ENCODE measurements around the gene SLC25A14.

Gene SLC25A14

GRCh38 chrX:130414800-130415199 is 75.1 kb downstream of the SLC25A14 start:
- Histone ChIP-seq H3K4me3 (ENCODE audit: low read depth in 1 of 2, low read length in 2 of 2) (no peak overlapping the region), H3K36me3 (ENCODE audit: control insufficient read depth in 1 of 2, insufficient read depth in 2 of 2, low read length in 2 of 2) (peaks cover 4 to 21% of the 10 kb centered on the region in 2 donors), H3K4me1 (ENCODE audit: control insufficient read depth in 1 of 2, insufficient read depth in 2 of 2, low read length in 2 of 2) (no peaks in the 10 kb centered on the region), H3K9ac (ENCODE audit: low read depth in 1 of 2, low read length in 2 of 2) (no peak overlapping the region), H3K27me3 (ENCODE audit: control insufficient read depth in 1 of 2, insufficient read depth in 2 of 2, low read length in 2 of 2) (no peaks in the 10 kb centered on the region), H3K9me3 (ENCODE audit: control insufficient read depth in 1 of 2, low read length in 2 of 2) (no peaks in the 10 kb centered on the region), H3K27ac (ENCODE audit: low read depth, low read length) (no peak overlapping the region)

GRCh38 chrX:130415201-130415600 is 75.5 kb downstream of the SLC25A14 start:
- H3K4me3 ChIP-seq (ENCODE audit: low read depth in 1 of 2, low read length in 2 of 2) = no peak overlapping the region
- H3K4me1 ChIP-seq (ENCODE audit: control insufficient read depth in 1 of 2, insufficient read depth in 2 of 2, low read length in 2 of 2) = no peaks in the 10 kb centered on the region
- no peaks in the 10 kb centered on the region for H3K27me3 ChIP-seq (ENCODE audit: control insufficient read depth in 1 of 2, insufficient read depth in 2 of 2, low read length in 2 of 2)
- peaks cover 4 to 17% of the 10 kb centered on the region in 2 donors for H3K36me3 ChIP-seq (ENCODE audit: control insufficient read depth in 1 of 2, insufficient read depth in 2 of 2, low read length in 2 of 2)
- no peaks in the 10 kb centered on the region for H3K9me3 ChIP-seq (ENCODE audit: control insufficient read depth in 1 of 2, low read length in 2 of 2)
- H3K9ac ChIP-seq (ENCODE audit: low read depth in 1 of 2, low read length in 2 of 2) = no peak overlapping the region
- H3K27ac ChIP-seq (ENCODE audit: low read depth, low read length) = no peak overlapping the region

- Histone ChIP-seq H3K4me1 (ENCODE audit: control insufficient read depth in 1 of 2, insufficient read depth in 2 of 2, low read length in 2 of 2) (no peaks in the 10 kb centered on the region), H3K27ac (ENCODE audit: low read depth, low read length) (no peak overlapping the region), H3K9ac (ENCODE audit: low read depth in 1 of 2, low read length in 2 of 2) (no peak overlapping the region), H3K9me3 (ENCODE audit: control insufficient read depth in 1 of 2, low read length in 2 of 2) (no peaks in the 10 kb centered on the region), H3K4me3 (ENCODE audit: low read depth in 1 of 2, low read length in 2 of 2) (no peak overlapping the region), H3K36me3 (ENCODE audit: control insufficient read depth in 1 of 2, insufficient read depth in 2 of 2, low read length in 2 of 2) (peaks cover 4 to 5% of the 10 kb centered on the region in 2 donors), H3K27me3 (ENCODE audit: control insufficient read depth in 1 of 2, insufficient read depth in 2 of 2, low read length in 2 of 2) (no peaks in the 10 kb centered on the region)
These were observed 77.1 kb downstream of the SLC25A14 start for GRCh38 chrX:130416785-130417184.

- H3K27me3 ChIP-seq (ENCODE audit: control insufficient read depth in 1 of 2, insufficient read depth in 2 of 2, low read length in 2 of 2) = no peaks in the 10 kb centered on the region
- no peaks in the 10 kb centered on the region for H3K4me1 ChIP-seq (ENCODE audit: control insufficient read depth in 1 of 2, insufficient read depth in 2 of 2, low read length in 2 of 2)
- H3K36me3 ChIP-seq (ENCODE audit: control insufficient read depth in 1 of 2, insufficient read depth in 2 of 2, low read length in 2 of 2) = peaks cover 4% of the 10 kb centered on the region in 2 donors
- H3K27ac ChIP-seq (ENCODE audit: low read depth, low read length) = no peak overlapping the region
- no peak overlapping the region for H3K9ac ChIP-seq (ENCODE audit: low read depth in 1 of 2, low read length in 2 of 2)
- no peak overlapping the region for H3K4me3 ChIP-seq (ENCODE audit: low read depth in 1 of 2, low read length in 2 of 2)
- H3K9me3 ChIP-seq (ENCODE audit: control insufficient read depth in 1 of 2, low read length in 2 of 2) = no peaks in the 10 kb centered on the region
These were observed 78.3 kb downstream of the SLC25A14 start for GRCh38 chrX:130418066-130418465.

- Histone ChIP-seq H3K27me3 (ENCODE audit: control insufficient read depth in 1 of 2, insufficient read depth in 2 of 2, low read length in 2 of 2) (no peaks in the 10 kb centered on the region), H3K4me1 (ENCODE audit: control insufficient read depth in 1 of 2, insufficient read depth in 2 of 2, low read length in 2 of 2) (no peaks in the 10 kb centered on the region), H3K9me3 (ENCODE audit: control insufficient read depth in 1 of 2, low read length in 2 of 2) (no peaks in the 10 kb centered on the region), H3K4me3 (ENCODE audit: low read depth in 1 of 2, low read length in 2 of 2) (no peak overlapping the region), H3K27ac (ENCODE audit: low read depth, low read length) (no peak overlapping the region), H3K36me3 (ENCODE audit: control insufficient read depth in 1 of 2, insufficient read depth in 2 of 2, low read length in 2 of 2) (peaks cover 4% of the 10 kb centered on the region in 2 donors), H3K9ac (ENCODE audit: low read depth in 1 of 2, low read length in 2 of 2) (no peak overlapping the region)
These were observed 79.0 kb downstream of the SLC25A14 start for GRCh38 chrX:130418740-130419139.

- no peak overlapping the region for H3K9ac ChIP-seq (ENCODE audit: low read depth in 1 of 2, low read length in 2 of 2)
- H3K9me3 ChIP-seq (ENCODE audit: control insufficient read depth in 1 of 2, low read length in 2 of 2) = no peaks in the 10 kb centered on the region
- H3K27me3 ChIP-seq (ENCODE audit: control insufficient read depth in 1 of 2, insufficient read depth in 2 of 2, low read length in 2 of 2) = no peaks in the 10 kb centered on the region
- H3K27ac ChIP-seq (ENCODE audit: low read depth, low read length) = no peak overlapping the region
- no peaks in the 10 kb centered on the region for H3K4me1 ChIP-seq (ENCODE audit: control insufficient read depth in 1 of 2, insufficient read depth in 2 of 2, low read length in 2 of 2)
- H3K4me3 ChIP-seq (ENCODE audit: low read depth in 1 of 2, low read length in 2 of 2) = no peak overlapping the region
- peaks cover 0 to 4% of the 10 kb centered on the region in 2 donors for H3K36me3 ChIP-seq (ENCODE audit: control insufficient read depth in 1 of 2, insufficient read depth in 2 of 2, low read length in 2 of 2)
These were observed 79.5 kb downstream of the SLC25A14 start for GRCh38 chrX:130419263-130419662.

All from duodenal mucosa (tissue), 2 donors.